Right lobe of liver (tissue), 4 donors: ENCODE results near the gene PDCD10.

Experiments
- POLR2A ChIP-seq: fragments of 450-650 bp; IDR thresholded peaks from one replicate; pipeline ENCODE4 v1.6.1; 2017; ENCODE audit warnings: antibody characterized with exemption, mild to moderate bottlenecking
- TF ChIP-seq, protein P1 (sequence below), 4 donors: fragments of 200-600 bp in 3 of 4; fragments of 450-650 bp in 1 of 4; IDR thresholded peaks; one replicate each; pipeline versions ENCODE4 v1.5.1 to v1.8.0; 2016 to 2022; ENCODE audit warnings: antibody characterized with exemption in 4 of 4, mild to moderate bottlenecking in 2 of 4
- donor health status: DM: no; HTN: no; CAD: no.
- donor health status: DM: no; HTN: no; CAD: no.
- donor health status: DM: no; HTN: yes; CAD: no.

DNA sequence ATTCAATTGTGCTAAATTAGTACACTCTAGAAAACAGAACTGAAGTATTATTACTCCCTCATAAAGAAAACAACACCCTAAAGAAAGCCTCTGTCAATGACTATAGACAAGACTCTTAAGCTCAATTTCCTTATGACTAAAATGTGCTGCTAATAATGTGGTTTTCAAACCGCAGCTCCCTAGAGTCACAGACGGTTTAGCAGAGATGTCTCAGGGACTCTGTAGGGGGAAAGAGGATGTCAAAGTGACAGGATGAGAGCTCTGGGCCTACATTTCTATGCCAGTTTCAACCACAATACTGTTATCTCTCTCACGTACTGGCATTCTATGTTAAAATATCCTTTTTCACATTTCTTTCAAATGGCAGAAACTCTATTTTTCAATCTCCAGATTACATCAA, 43.3 kb downstream of the PDCD10 start:
- TF ChIP-seq, protein P1, sequence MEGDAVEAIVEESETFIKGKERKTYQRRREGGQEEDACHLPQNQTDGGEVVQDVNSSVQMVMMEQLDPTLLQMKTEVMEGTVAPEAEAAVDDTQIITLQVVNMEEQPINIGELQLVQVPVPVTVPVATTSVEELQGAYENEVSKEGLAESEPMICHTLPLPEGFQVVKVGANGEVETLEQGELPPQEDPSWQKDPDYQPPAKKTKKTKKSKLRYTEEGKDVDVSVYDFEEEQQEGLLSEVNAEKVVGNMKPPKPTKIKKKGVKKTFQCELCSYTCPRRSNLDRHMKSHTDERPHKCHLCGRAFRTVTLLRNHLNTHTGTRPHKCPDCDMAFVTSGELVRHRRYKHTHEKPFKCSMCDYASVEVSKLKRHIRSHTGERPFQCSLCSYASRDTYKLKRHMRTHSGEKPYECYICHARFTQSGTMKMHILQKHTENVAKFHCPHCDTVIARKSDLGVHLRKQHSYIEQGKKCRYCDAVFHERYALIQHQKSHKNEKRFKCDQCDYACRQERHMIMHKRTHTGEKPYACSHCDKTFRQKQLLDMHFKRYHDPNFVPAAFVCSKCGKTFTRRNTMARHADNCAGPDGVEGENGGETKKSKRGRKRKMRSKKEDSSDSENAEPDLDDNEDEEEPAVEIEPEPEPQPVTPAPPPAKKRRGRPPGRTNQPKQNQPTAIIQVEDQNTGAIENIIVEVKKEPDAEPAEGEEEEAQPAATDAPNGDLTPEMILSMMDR (IDR thresholded peaks at IDR 0.05), result no peak
- no peak for TF ChIP-seq POLR2A
